HG03280 (cell line): ENCODE data around the gene CRMP1.

Source experiments
- ATAC-seq: cut with Tn5 transposase; IDR thresholded peaks from one replicate; pipeline ENCODE4 v1.9.1; 2021; ENCODE audit warnings: mild to moderate bottlenecking, moderate library complexity; ENCODE audit not compliant: unreplicated experiment

Gene CRMP1

DNA sequence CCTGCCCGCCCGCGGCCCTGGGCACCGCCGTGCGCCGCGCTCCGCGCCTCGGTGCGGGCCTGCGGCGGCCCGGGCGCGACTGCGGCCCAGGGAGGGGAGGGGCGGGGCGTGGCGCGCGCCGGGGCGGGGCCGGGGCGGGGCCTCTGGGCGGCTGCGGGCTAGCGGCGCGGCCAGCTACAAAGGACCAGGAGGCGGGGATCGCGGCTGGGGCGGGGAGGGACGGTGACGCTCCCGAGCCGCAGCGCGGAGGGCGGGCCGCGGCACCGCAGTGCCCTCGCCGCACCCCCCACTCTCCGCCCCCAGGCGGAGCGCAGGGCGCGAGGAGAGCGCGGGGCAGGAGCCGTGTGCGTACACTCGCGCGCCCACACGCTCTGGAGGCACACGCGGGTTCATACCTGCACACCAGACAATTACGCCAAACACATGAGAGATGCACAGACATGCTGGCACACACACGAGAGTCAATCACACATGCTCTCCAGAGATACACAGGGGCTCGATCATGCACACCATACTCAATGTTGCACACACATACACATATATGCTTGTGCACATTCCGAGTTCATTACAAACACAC is at the start of gene CRMP1:
TSS of gene CRMP1 (minus strand) at position 83 of the 577 bp plus-strand sequence. CDS start 117 bp downstream, outside the sequence.
- no peak for ATAC-seq

DNA sequence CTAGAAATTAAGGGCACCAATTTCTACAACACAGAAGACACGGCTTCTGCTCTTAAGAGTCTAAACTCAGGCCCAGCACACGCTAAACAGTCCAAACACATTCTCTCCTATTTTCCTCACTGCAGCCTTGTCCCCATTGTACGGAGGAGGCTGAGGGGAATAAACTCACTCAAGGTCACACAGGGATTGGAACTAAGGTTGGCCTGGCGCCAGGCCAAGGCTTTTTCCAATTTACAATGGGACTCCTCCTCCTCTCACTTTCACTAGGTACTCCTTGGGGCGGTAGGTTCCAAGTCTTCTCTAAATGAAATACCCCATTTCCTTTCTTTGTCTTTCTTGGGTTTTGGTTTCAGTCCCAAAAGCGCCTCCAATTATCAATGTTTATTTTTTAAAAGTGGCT is 48.7 kb upstream of the CRMP1 start:
- no peak for ATAC-seq

DNA sequence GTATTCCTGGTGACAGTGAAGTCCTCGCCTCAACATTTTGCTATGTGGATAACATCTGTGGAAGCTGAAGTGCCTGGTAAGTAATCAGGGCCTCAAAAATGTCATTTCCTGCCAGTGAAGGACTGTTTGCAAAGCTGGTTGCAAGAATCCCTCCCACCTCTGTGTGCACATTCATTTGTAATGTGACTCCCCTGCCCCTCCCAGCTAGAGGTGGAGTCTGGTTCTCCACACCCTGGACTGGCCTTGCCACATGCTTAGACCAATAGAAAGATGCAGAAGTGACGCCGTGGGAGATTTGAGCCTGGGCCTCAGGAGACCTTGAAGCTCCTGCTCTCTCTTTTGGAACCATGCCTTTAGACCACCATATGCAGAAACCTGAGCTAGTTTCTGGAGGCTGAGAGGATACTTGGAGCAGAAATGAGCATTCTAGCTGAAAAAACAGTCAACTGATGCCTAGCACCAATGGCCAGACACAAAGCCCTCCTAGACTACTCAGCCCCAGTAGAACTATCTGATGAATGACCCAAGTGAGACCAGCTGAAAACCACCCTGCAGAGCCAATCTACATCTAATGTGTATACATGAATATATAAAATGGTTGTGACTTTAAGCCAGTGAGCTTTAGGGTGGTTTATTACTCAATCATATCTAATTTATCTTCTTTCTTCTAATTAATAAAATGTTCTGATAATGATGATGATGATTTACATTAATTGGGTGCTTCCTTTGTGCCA is 47.8 kb upstream of the CRMP1 start:
- ATAC-seq = no peak

GRCh38 chr4:5933996-5934831 is 41.3 kb upstream of the CRMP1 start:
- ATAC-seq = no peak

GRCh38 chr4:5933116-5933515 is 40.2 kb upstream of the CRMP1 start:
- ATAC-seq = no peak

GRCh38 chr4:5932035-5932568 is 39.2 kb upstream of the CRMP1 start:
- ATAC-seq = no peak

GRCh38 chr4:5931526-5931925 is 38.6 kb upstream of the CRMP1 start:
- no peak for ATAC-seq

DNA sequence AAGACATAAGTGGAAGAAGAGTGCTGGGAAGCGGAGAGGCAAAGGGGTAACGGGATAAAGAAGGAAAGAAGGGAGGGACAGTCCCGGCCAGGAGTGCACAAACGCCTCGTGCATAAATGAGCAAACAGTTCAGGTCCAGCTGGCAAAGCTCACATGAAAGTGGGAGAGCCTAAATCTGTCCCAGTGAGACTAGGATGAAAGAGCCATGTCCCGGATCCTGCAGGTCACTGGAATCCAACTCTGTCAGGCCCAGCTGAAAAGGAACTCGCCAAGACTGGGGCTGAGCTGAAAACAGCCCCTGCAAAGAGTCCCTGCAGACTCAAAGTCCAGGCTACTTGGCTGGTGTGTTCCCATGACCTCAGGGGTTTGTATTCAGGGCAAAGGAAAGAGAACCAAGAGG is 38.0 kb upstream of the CRMP1 start:
- ATAC-seq = no peak

- no peak for ATAC-seq
Measured at GRCh38 chr4:5930456-5930855, 37.6 kb upstream of the CRMP1 start.

DNA sequence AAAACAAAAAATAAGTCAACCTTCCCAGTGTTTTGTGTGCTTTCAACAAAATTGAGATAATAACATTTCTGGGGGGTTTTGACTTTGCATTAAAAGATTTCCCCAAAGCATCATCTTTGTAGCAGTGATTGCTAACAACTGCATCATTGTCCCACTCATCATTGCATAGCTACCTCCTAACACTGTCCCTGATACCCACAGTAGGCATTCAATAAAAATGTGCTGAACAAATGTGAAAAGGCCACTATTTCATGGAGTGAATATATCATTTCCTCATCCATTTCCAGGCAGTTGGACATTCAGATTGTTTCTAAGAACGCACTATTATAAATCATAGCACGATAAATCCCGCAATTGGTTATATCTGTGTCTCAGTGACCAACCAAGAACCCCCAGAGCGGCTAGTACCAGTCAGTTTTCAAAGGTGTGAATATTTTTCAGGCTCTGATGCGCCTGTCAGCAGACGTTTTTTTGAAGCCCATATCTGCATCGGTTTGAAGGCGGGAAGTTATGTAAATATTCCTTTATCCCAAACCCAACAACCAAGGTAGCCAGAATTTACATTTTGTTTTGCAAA is 36.0 kb upstream of the CRMP1 start:
- no peak for ATAC-seq

DNA sequence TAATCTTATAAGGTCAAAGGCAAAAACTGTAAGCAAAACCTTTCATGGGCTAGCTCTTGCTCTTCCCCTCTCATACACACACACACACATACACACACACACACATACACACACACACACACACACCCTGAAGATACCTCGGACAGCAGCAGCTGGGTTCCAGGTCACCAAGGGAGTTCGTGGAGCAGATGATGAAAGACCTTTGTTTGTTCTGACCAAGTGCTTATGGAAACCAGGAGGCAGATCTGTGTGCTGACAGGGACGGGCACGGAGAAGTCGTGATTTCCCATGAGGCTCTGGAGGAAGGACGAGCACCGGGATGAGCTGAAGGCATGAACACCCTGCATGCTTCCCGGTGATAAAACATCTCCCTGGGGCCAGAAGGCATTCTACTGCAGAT is 35.4 kb upstream of the CRMP1 start:
- ATAC-seq = no peak

DNA sequence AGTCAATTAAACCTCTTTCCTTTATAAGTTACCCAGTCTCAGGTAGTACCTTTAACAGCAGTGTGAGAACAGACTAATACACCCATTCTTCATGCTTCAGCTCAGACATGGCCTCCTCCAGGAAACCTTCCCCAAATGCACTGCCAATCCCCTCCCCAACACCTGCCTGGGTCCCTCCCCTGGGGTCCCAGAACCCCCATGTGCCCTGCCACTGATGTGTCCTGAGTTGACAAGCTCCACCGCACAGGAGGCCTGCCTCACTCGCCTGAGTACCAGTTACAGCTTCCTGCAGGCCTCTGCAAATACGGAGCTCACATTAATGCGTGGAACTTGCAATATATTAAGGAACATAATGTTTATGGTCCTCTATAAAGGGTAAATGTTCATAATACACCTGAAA is 34.9 kb upstream of the CRMP1 start:
- no peak for ATAC-seq

- no peak for ATAC-seq
Measured at GRCh38 chr4:5927116-5927515, 34.2 kb upstream of the CRMP1 start.

GRCh38 chr4:5926598-5926997 is 33.7 kb upstream of the CRMP1 start:
- no peak for ATAC-seq

DNA sequence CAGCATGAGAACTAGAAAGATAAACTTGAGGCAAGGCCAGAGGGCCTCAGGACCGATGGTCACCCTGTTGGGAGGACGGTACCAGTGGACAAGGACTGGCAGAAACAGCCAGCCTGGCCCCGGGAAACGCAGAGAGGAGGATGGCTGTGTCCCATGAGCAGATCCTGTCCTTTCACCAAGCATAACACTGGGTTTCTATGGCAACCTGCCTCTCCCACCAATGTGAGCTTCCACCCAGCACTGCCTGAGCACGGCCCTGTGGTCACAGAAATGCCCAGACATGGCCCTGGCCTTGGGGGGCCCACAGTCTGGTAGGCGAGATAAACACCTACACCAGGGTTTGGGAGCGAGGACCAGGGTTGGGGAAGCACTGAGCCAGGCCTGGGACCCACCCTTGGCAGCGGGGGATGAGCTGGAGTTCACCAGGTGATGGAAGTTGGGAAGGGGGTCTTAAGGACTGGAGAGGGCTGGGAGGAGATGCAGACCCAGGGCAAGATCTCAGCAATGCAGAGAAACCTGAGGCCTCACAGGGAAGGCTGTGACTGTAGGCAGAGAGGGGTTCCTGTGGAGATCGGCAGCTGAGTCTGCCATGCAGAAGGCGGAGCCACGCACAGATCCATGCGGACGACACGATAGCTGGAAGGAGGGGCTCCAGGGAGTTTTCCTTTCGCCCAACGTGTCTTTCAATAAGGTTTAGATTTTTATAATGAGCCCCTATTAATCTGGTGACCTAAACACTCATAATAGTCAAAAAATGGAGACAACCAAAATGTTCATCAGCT is 32.7 kb upstream of the CRMP1 start:
- ATAC-seq = no peak

- ATAC-seq = no peak
Measured at GRCh38 chr4:5924461-5925125, 31.7 kb upstream of the CRMP1 start.

GRCh38 chr4:5923376-5923775 is 30.5 kb upstream of the CRMP1 start:
- ATAC-seq = no peak

DNA sequence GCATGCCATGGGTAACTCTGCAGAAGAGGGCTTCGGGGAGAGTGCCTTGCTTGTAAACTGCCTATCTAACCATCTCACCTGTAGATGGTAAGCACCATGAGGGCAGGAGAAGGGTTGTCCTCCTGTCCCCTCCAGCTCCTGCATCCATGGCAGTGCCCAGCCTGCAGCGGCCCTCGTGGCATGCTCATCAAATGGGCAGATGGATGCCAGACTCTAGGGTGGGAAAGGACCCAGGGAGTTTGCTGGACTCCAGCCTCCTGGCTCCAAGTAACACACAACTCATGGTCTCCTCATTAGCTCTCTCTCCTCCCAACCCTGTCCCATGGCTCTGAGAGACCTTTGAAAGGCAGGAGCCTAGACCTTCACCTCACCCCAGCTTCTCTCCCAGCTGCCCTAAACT is 29.7 kb upstream of the CRMP1 start:
- no peak for ATAC-seq

GRCh38 chr4:5921981-5922380 is 29.1 kb upstream of the CRMP1 start:
- no peak for ATAC-seq
